Peyer's patch (tissue), 4 donors: ENCODE data around the gene IRAK4. TPM values are rescaled to one million over a fixed set of nuclear protein-coding genes. Genes with fewer than 3 reads are reported as not detected.
A peak's percentile ranks its signal among the peaks of the same experiment; 100 is the strongest.

ENCODE experiments used
- DNase-seq, 3 donors: peaks; one replicate each; pipeline ENCODE4 v3.0.0-alpha.2; 2017 to 2019
- H3K27ac ChIP-seq, 4 donors: fragments of 200-600 bp; sonication (generic); one replicate each; pipeline ENCODE4 v1.5.1; 2016 to 2019
- H3K27me3 ChIP-seq, 2 donors: fragments of 200-600 bp; sonication (generic); one replicate each; pipeline ENCODE4 v1.5.1; 2019
- H3K36me3 ChIP-seq, 3 donors: fragments of 200-600 bp; sonication (generic); one replicate each; pipeline ENCODE4 v1.5.1; 2016 to 2019
- H3K4me1 ChIP-seq, 4 donors: fragments of 200-600 bp; sonication (generic); one replicate each; pipeline ENCODE4 v1.5.1; 2016 to 2019
- H3K4me3 ChIP-seq, 4 donors: fragments of 200-600 bp; sonication (generic); 1 replicate in 3 of 4; 2 replicates in 1 of 4; pipeline ENCODE4 v1.5.1; 2016 to 2019; ENCODE audit warnings: mild to moderate bottlenecking in 1 of 4
- H3K9me3 ChIP-seq, 4 donors: fragments of 200-600 bp; sonication (generic); one replicate each; pipeline ENCODE4 v1.5.1; 2016 to 2019; ENCODE audit warnings: mild to moderate bottlenecking in 1 of 4
- CTCF ChIP-seq, 6 experiments: fragments of 450-650 bp in 4 of 6; fragments of 200-600 bp in 2 of 6; sonication (generic) in 1 of 6; IDR thresholded peaks; one replicate each; pipeline ENCODE4 v1.5.1; 2017 to 2019; ENCODE audit warnings: antibody characterized with exemption in 6 of 6, mild to moderate bottlenecking in 3 of 6, moderate library complexity in 1 of 6
- POLR2A ChIP-seq, 2 donors: fragments of 450-650 bp; IDR thresholded peaks; one replicate each; pipeline ENCODE4 v1.5.1; 2017; ENCODE audit warnings: antibody characterized with exemption in 2 of 2, mild to moderate bottlenecking in 2 of 2, moderate library complexity in 2 of 2
- total RNA-seq, 4 donors: library from RNA; depleted of rRNA; stranded (reverse); fragments of >200 nt; gene quantifications; one replicate each; pipeline ENCODE4 v1.1.0, GENCODE V29; 2016

The IRAK4 gene
- total RNA-seq, 4 donors from 2014 or later: 28.9 to 49.5 (median 41.3) TPM

- H3K27ac ChIP-seq: no peak overlapping the region
- DNase-seq: no peak
- no peaks in the 10 kb centered on the region for H3K27me3 ChIP-seq
Observed at GRCh38 chr12:43754015-43754414, 4.7 kb upstream of the IRAK4 start.

GRCh38 chr12:43758247-43758727 is 464 bp upstream of the IRAK4 start:
- Histone ChIP-seq H3K36me3 (peaks cover 0 to 11% (median 0%) of the 10 kb centered on the region in 3 donors), H3K4me3 (peak overlapping the region; percentile 68 to 71 (median 70)), H3K4me1 (peaks cover 4 to 33% (median 19%) of the 10 kb centered on the region in 4 donors), H3K27ac (peak overlapping the region; percentile 44 to 94 (median 88)), H3K27me3 (no peaks in the 10 kb centered on the region), H3K9me3 (no peaks in the 10 kb centered on the region)
- TF ChIP-seq POLR2A (IDR thresholded peaks at IDR 0.05) (no peak), CTCF (IDR thresholded peaks at IDR 0.05) (no peak)
- peak in 2 of 3 donors; percentile 28 to 57 for DNase-seq

More at GRCh38 chr12:43754015-43754414, 4.7 kb upstream of the IRAK4 start:
- H3K4me3 ChIP-seq: no peak overlapping the region
- H3K9me3 ChIP-seq: no peaks in the 10 kb centered on the region
- H3K36me3 ChIP-seq: peaks cover 0 to 11% (median 0%) of the 10 kb centered on the region in 3 donors
- TF ChIP-seq CTCF (IDR thresholded peaks at IDR 0.05) (no peak), POLR2A (IDR thresholded peaks at IDR 0.05) (no peak)
- peaks cover 0 to 8% (median 4%) of the 10 kb centered on the region in 4 donors for H3K4me1 ChIP-seq

GRCh38 chr12:43760396-43760795 is 1.6 kb downstream of the IRAK4 start:
- Histone ChIP-seq H3K4me3 (peak overlapping the region in 3 of 4 donors; percentile 68 to 71 (median 68)), H3K27me3 (no peaks in the 10 kb centered on the region), H3K36me3 (no peaks in the 10 kb centered on the region), H3K9me3 (no peaks in the 10 kb centered on the region), H3K4me1 (peaks cover 4 to 33% (median 19%) of the 10 kb centered on the region in 4 donors), H3K27ac (no peak overlapping the region)
- no peak for DNase-seq
- no peak for TF ChIP-seq CTCF (IDR thresholded peaks at IDR 0.05)
- TF ChIP-seq POLR2A (IDR thresholded peaks at IDR 0.05): no peak

- no peak for TF ChIP-seq POLR2A (IDR thresholded peaks at IDR 0.05)
- no peak for TF ChIP-seq CTCF (IDR thresholded peaks at IDR 0.05)
- no peak overlapping the region for H3K27ac ChIP-seq
- peaks cover 4 to 33% (median 19%) of the 10 kb centered on the region in 4 donors for H3K4me1 ChIP-seq
- no peaks in the 10 kb centered on the region for H3K36me3 ChIP-seq
- H3K4me3 ChIP-seq: no peak overlapping the region
- H3K27me3 ChIP-seq: no peaks in the 10 kb centered on the region
- DNase-seq: no peak
- no peaks in the 10 kb centered on the region for H3K9me3 ChIP-seq
Observed at GRCh38 chr12:43761500-43761899, 2.7 kb downstream of the IRAK4 start.

- Histone ChIP-seq H3K9me3 (no peaks in the 10 kb centered on the region), H3K36me3 (no peaks in the 10 kb centered on the region), H3K4me3 (no peak overlapping the region), H3K27me3 (no peaks in the 10 kb centered on the region), H3K27ac (no peak overlapping the region), H3K4me1 (peaks cover 4 to 31% (median 17%) of the 10 kb centered on the region in 4 donors)
- TF ChIP-seq POLR2A (IDR thresholded peaks at IDR 0.05): no peak
- no peak for TF ChIP-seq CTCF (IDR thresholded peaks at IDR 0.05)
- DNase-seq: no peak
Observed at GRCh38 chr12:43762596-43762995, 3.8 kb downstream of the IRAK4 start.
